Measurements from ENCODE around the gene RNPS1. TPM values are rescaled to one million over a fixed set of nuclear protein-coding genes. Genes with fewer than 3 reads are reported as not detected.

RNPS1 gene
- total RNA-seq, 1 experiment from 2014 or later: 250 TPM

GRCh38 chr16:2282866-2283555 lies 15.1 kb upstream of the RNPS1 start:
- Histone ChIP-seq H3K4me3 (no peak overlapping the region), H3K27ac (no peak overlapping the region)
- POLR2A ChIA-PET (ENCODE audit: unreplicated experiment): no interaction called here

GRCh38 chr16:2282262-2282661 lies 14.3 kb upstream of the RNPS1 start:
- no TSS peak for BruUV-seq (replicated peaks)
- ChIA-PET CTCF (no interaction called here), POLR2A (ENCODE audit: unreplicated experiment) (no interaction called here)

More at GRCh38 chr16:2282866-2283555, 15.1 kb upstream of the RNPS1 start:
- Histone ChIP-seq H2AFZ (no peak overlapping the region), H4K20me1 (ENCODE audit: insufficient read depth) (no peaks in the 10 kb centered on the region), H3K9me3 (ENCODE audit: insufficient read depth, low read depth) (no peaks in the 10 kb centered on the region), H3F3A (ENCODE audit: insufficient read depth, low read depth) (no peaks in the 10 kb centered on the region), H3K36me3 (ENCODE audit: low read depth) (no peaks in the 10 kb centered on the region), H3K9me2 (ENCODE audit: insufficient read depth) (no peaks in the 10 kb centered on the region), H3K79me2 (ENCODE audit: low read depth) (no peaks in the 10 kb centered on the region), H3K4me2 (no peak overlapping the region), H3K4me1 (replicated peaks; ENCODE audit: insufficient read depth) (no peaks in the 10 kb centered on the region), H3K27me3 (ENCODE audit: insufficient read depth, low read depth) (peaks cover 85% of the 10 kb centered on the region)
- no peak for DNase-seq
- TF ChIP-seq EZH2 (IDR thresholded peaks at IDR 0.05; ENCODE audit: low read depth) (no peak), CTCF (conservative IDR thresholded peaks at IDR 0.05) (no peak)
- CTCF ChIA-PET: no interaction called here
- intact Hi-C loops (cut with micrococcal nuclease; ENCODE audit: unreplicated experiment): no loop called here
- no TSS peak for BruUV-seq (replicated peaks)

GRCh38 chr16:2280981-2281542 lies 13.1 kb upstream of the RNPS1 start:
- no peak for DNase-seq
- TF ChIP-seq CTCF (conservative IDR thresholded peaks at IDR 0.05): no peak
- TF ChIP-seq EZH2 (IDR thresholded peaks at IDR 0.05; ENCODE audit: low read depth): no peak
- no peak overlapping the region for H3K4me3 ChIP-seq
- no TSS peak for BruUV-seq (replicated peaks)
- no peaks in the 10 kb centered on the region for H3K9me2 ChIP-seq (ENCODE audit: insufficient read depth)
- H3K27me3 ChIP-seq (ENCODE audit: insufficient read depth, low read depth): peaks cover 80% of the 10 kb centered on the region
- H4K20me1 ChIP-seq (ENCODE audit: insufficient read depth): no peaks in the 10 kb centered on the region
- no peak overlapping the region for H3K4me2 ChIP-seq
- POLR2A ChIA-PET (ENCODE audit: unreplicated experiment): interaction anchor here (0.6 kb wide), 1 partner anchor 16 kb away, joined by 5 read pairs; no protein-coding TSS in a partner anchor
- no peaks in the 10 kb centered on the region for H3K36me3 ChIP-seq (ENCODE audit: low read depth)
- no peak overlapping the region for H3K27ac ChIP-seq
- no peaks in the 10 kb centered on the region for H3F3A ChIP-seq (ENCODE audit: insufficient read depth, low read depth)
- no peaks in the 10 kb centered on the region for H3K4me1 ChIP-seq (replicated peaks; ENCODE audit: insufficient read depth)
- CTCF ChIA-PET: no interaction called here
- no peaks in the 10 kb centered on the region for H3K9me3 ChIP-seq (ENCODE audit: insufficient read depth, low read depth)
- intact Hi-C loops (cut with micrococcal nuclease; ENCODE audit: unreplicated experiment): no loop called here
- H3K79me2 ChIP-seq (ENCODE audit: low read depth): no peaks in the 10 kb centered on the region
- no peak overlapping the region for H2AFZ ChIP-seq

More at GRCh38 chr16:2282262-2282661, 14.3 kb upstream of the RNPS1 start:
- H3K4me2 ChIP-seq: no peak overlapping the region
- H3K36me3 ChIP-seq (ENCODE audit: low read depth): no peaks in the 10 kb centered on the region
- intact Hi-C loops (cut with micrococcal nuclease; ENCODE audit: unreplicated experiment): no loop called here
- H3K4me3 ChIP-seq: no peak overlapping the region
- no peaks in the 10 kb centered on the region for H3K79me2 ChIP-seq (ENCODE audit: low read depth)
- H3K4me1 ChIP-seq (replicated peaks; ENCODE audit: insufficient read depth): no peaks in the 10 kb centered on the region
- no peaks in the 10 kb centered on the region for H3K9me2 ChIP-seq (ENCODE audit: insufficient read depth)
- TF ChIP-seq CTCF (conservative IDR thresholded peaks at IDR 0.05) (no peak), EZH2 (IDR thresholded peaks at IDR 0.05; ENCODE audit: low read depth) (no peak)
- H3F3A ChIP-seq (ENCODE audit: insufficient read depth, low read depth): no peaks in the 10 kb centered on the region
- no peaks in the 10 kb centered on the region for H3K9me3 ChIP-seq (ENCODE audit: insufficient read depth, low read depth)
- H3K27ac ChIP-seq: no peak overlapping the region
- H3K27me3 ChIP-seq (ENCODE audit: insufficient read depth, low read depth): peaks cover 91% of the 10 kb centered on the region
- DNase-seq: no peak
- H2AFZ ChIP-seq: no peak overlapping the region
- no peaks in the 10 kb centered on the region for H4K20me1 ChIP-seq (ENCODE audit: insufficient read depth)

Measured in PC-9 (cell line).